ENCODE results near the gene MTHFSD. TPM values are rescaled to one million over a fixed set of nuclear protein-coding genes. Genes with fewer than 3 reads are reported as not detected.

MTHFSD gene
- total and polyA plus RNA-seq, 12 donors: 7.6 to 22.2 (median 17.6) TPM

GRCh38 chr16:86504315-86505184 is 50.5 kb downstream of the MTHFSD start:
- H3K4me3 ChIP-seq: no peak overlapping the region
- DNase-seq: no peak

GRCh38 chr16:86503830-86504229 is 51.2 kb downstream of the MTHFSD start:
- Histone ChIP-seq H3K27me3 (peaks cover 98% of the 10 kb centered on the region), H3K4me1 (replicated peaks in 1 of 2) (peaks cover 6 to 8% of the 10 kb centered on the region in 2 donors), H3K9me3 (replicated peaks in 1 of 3) (no peaks in the 10 kb centered on the region), H3K36me3 (replicated peaks in 1 of 2) (no peaks in the 10 kb centered on the region), H3K4me3 (no peak overlapping the region), H3K27ac (no peak overlapping the region)
- intact Hi-C loops (cut with DNase I): no loop called here
- no peak for TF ChIP-seq POLR2A (IDR thresholded peaks at IDR 0.05)
- no peak for TF ChIP-seq CTCF (IDR thresholded peaks at IDR 0.05)
- DNase-seq: no peak
- WGBS, 4 donors: 7 to 21% (median 8%) methylated on average over 6 of the region's 6 CpGs

More at GRCh38 chr16:86504315-86505184, 50.5 kb downstream of the MTHFSD start:
- H3K27me3 ChIP-seq: peaks cover 96% of the 10 kb centered on the region
- no peaks in the 10 kb centered on the region for H3K36me3 ChIP-seq (replicated peaks in 1 of 2)
- no peak overlapping the region for H3K27ac ChIP-seq
- TF ChIP-seq POLR2A (IDR thresholded peaks at IDR 0.05) (no peak), CTCF (IDR thresholded peaks at IDR 0.05) (no peak)
- H3K4me1 ChIP-seq (replicated peaks in 1 of 2): peaks cover 7 to 15% of the 10 kb centered on the region in 2 donors
- 10 to 17% (median 14%) methylated on average over 23 to 27 of the region's 27 CpGs for WGBS, 4 donors
- intact Hi-C loops (cut with DNase I): no loop called here
- no peaks in the 10 kb centered on the region for H3K9me3 ChIP-seq (replicated peaks in 1 of 3)

- H3K27me3 ChIP-seq: peaks cover 98% of the 10 kb centered on the region
- no peaks in the 10 kb centered on the region for H3K9me3 ChIP-seq (replicated peaks in 1 of 3)
- no peaks in the 10 kb centered on the region for H3K36me3 ChIP-seq (replicated peaks in 1 of 2)
- no peak for TF ChIP-seq CTCF (IDR thresholded peaks at IDR 0.05)
- no peak for TF ChIP-seq POLR2A (IDR thresholded peaks at IDR 0.05)
- DNase-seq: no peak
- intact Hi-C loops (cut with DNase I): no loop called here
- H3K4me3 ChIP-seq: no peak overlapping the region
- WGBS, 4 donors: 8 to 21% (median 9%) methylated on average over 22 of the region's 22 CpGs
- H3K27ac ChIP-seq: no peak overlapping the region
- H3K4me1 ChIP-seq (replicated peaks in 1 of 2): peaks cover 0 to under 1% of the 10 kb centered on the region in 2 donors
Observed at GRCh38 chr16:86502856-86503748, 51.9 kb downstream of the MTHFSD start.
